Left kidney (tissue), 2 donors: ENCODE results near the gene ST8SIA5. TPM values are rescaled to one million over a fixed set of nuclear protein-coding genes. Genes with fewer than 3 reads are reported as not detected.

ENCODE experiments used
- DNase-seq: peaks from one replicate; pipeline ENCODE4 v3.0.0-alpha.2; 2013
- polyA plus RNA-seq: library from polyadenylated mRNA; unstranded; fragments of 120-200 nt; gene quantifications from one replicate; pipeline ENCODE4 v1.2.1, GENCODE V29; 2013; ENCODE audit not compliant: insufficient read length

ST8SIA5 gene
- polyA plus RNA-seq, 1 donor = 1.0 TPM

DNA sequence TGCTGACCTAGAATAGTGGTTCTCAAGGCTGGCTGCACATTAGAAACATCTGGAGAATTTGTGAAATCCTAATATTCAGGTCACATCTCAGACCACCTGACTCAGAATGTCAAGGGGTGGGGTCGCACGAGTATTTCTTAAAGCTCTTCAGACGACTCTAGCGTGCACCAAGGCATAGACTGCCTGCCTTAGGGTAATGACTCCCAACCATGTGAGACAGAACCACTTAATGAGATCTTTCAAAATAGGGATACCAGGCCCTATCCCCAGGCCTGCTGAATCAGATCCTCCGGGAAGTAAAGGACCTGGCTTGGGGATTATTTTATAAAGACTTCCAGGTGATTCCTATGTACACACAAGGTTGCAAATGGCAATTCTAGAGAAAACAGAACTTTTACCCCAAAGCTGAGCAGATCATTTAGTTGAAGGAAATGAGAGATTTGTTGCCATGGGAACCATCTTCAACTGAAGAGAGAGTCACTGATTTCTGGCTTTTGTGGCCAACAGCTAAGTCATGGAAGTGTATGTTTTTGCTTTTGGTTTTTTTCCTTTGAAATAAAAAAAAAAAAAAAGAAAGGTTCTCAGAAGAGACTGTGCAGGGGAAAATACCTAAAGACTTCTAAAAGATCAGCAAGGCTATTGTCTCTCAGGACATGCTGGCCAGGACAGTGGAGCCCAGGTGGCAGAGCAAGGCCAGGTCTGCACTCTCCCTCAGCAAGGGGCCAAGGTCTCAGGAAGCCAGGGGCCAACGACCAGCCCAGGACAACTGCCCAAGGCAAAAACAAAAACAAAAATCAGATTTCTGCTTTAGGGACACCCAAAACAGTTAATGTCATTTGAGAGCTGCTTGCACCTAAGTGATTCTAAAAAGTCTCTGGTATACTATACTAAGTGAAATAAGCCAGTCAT is 84.5 kb downstream of the ST8SIA5 start:
- DNase-seq = no peak

DNA sequence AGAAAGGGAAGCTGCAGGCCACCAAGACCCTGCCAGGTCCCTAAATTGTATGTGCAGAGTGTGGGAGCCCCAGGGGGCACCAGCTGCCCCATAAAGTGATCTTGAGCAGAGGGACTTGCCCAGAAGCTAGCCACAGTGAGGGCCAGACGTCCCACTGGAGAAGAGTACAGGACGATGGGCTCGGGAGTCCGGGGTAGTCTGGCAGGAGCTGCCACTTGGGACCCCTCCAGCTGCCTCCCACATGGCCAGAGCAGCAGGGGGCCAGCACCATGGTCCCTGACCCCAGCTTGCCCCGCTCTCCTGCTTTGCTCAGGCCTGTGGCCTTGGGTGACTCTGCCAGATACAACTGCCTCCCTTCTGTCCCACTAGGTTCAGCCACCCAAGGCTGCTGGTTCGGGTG is 88.2 kb downstream of the ST8SIA5 start:
- no peak for DNase-seq

DNA sequence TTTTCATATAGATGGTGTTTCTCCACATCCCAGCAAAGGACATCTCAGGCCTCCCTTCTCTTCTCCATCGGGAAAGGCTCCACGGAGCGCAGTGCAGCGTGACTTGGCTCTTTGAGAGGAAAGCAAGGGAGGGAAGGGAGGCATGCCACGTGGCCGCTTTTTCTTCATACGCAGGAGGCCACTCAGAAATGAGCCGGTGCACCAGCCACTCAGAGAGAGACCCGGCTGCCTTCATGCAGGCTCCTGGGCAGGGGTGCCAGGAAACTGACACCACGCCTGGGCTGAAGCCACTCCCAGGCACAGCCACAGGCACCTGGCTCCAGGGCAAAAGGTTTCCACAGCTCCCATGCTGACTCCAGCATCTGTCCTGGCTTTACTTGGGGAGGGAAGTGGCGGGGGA is 88.7 kb downstream of the ST8SIA5 start:
- no peak for DNase-seq

DNA sequence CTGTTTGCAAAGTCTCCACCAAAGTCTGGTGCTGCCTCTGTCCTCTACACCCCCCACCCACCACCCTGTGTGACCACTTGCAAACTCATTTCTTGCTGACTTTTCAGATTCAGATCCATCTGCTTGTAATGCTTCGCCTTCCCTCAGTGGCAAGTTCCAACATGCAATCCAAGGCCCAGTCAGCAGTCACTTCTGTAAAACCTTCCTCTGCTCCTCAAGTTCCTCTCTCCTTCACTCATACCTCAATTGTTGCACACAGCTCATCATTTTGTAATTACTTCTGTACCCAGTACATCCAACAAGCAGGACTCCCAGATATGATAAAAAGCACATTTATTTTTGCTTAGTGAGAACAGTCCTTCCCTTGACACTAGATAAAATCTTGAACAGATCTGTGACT is 93.3 kb downstream of the ST8SIA5 start:
- no peak for DNase-seq

DNA sequence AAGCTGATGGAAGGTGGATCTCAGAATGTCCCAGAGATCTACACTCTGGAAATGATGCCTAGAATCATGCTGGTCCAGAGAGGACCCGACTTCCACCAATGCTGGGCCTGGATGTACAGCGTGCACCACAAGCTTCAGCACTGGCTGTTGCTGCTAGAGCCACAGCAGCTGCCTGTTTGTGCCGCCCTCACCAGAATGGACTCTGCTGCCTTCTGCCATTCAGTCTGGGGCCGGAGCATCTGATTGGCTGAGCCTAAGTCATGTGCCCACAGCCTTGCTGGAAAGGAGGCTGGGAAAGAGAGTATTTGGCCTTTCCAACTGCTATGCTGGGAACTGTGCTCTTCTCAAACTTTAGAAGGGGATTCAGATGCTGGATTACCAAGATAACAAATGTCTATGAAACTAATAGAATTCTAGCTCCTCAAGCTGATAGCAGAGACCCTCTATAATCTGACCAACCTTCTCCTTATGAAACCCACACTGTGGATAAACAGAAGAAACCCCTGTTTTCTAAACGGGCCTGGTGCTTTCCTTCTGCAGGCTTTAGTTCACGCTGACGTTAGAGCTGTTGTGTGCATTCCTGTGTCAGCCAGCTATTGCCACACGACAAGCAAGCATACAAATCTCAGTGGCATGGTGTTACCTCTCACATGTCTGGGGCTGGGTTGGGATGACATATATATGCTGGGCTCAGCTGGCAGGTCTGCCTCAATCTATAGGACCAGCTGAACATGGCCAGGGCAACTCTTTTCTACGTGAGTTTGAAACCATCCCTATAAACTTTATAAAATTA is 95.7 kb downstream of the ST8SIA5 start:
- no peak for DNase-seq

DNA sequence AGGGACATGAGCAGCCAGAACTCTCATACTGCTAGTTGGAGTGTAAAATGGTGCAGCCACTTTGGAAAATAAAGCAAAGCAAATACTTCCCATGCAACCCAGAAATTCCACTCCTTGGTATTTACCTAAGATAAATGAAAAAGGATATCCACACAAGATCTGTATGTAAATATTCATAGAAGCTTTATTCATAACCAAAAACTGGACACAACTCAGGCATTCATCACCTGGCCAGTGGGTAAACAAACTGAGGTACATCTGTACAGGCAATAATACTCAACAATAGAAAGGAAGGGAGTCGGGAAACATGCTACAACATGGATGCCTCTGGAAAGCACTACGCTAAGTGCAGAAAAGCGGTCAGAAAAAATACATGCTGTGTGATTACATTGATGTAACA is 97.4 kb downstream of the ST8SIA5 start:
- no peak for DNase-seq

DNA sequence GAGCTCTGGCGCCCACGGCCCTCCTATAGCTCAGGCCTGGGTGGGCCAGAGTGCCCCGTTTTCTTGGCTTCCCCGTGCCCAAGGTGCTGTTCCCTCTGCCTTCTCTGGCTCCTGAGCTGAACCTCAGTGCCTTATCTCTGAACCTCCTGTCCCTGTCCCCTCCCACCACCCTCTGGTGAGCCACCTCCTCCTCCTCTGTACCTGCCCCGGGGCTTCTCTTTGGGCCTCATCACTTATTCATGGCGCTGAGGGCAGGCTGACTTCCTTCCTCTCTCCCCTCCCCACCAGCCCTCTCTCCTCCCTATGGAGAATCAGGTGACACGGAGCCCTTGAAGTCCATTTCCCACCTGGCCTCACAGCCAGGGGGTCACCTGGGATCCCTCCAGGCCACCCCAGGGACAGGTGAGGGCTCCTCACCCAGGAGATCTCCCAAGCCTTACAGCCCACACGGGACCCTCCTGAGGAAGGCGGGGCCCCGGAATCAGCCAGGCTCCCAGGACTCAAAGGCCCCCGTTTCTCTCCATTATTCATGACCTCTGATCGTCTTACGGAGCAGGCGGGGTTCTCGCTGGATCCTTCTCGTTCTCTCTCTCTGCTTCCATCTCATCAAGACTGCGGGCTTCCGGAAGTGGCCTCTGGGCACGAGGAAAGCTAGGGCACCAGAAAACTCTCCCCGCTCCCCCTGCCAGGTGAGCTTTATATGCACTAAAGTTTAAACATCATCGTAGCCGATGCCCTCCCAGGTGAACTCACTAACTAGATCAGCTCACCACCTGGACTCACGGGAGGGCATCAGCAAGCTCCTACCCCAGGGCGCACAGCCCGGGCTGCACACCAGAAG is 99.5 kb downstream of the ST8SIA5 start, which contains the start of gene LOXHD1:
Gene LOXHD1 (minus strand): TSS at position 106 of the 841 bp plus-strand sequence. CDS start 187 bp downstream, outside the sequence.
- no peak for DNase-seq

DNA sequence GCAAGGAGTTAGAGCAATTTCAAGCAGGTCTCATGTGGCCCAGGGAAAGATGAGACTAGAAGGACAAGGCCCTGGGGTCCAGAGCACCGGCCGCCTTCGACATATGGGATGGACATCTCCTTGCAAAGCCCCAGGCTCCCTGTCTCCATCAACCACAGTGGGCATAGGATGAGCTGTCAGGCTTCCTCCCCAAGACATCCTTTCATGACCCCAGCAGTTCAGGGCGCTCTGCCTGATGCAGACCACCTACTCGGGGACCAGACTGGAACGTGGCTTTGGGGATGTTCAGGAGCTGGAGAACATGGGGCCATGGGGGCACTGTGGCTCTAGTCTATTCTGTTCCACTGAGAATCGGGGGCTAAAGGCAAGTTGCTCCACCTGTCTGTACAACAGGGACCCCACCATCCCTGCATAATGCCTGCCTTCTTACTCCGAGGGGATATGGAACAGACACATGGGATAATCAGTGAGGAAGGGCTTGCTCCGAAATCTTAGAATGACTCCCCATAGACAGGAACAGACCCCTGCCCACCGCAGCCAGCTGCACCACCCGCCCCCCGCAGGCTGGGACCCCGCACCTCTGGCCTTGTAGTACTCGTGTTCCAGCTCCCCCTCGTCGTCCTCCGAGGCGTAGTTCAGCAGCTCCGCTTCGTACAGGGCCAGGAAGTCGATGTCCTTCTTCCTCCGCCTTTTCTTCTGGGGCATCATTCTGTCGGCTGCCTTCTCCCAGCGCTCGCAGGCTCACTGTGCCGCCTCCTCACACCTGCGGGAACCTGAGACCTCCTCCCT is 100.3 kb downstream of the ST8SIA5 start:
- no peak for DNase-seq

DNA sequence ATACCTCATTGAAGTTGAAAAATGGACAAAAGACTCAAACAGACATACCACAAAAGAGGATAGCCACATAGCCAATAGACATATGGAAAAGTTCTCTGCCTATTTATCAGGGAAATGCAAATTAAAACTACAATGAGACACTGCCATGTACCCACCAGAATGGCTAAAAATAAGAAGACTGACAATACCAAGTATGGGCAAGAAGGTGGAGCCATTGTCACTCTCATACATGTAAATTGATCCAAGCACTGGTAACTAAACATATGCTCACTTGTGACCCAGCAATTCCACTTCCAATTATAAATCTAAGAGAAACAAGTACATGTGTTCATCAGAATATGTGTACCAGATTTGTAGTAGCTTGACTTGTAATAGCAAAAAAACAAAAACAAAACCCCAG is 104.5 kb downstream of the ST8SIA5 start:
- no peak for DNase-seq

DNA sequence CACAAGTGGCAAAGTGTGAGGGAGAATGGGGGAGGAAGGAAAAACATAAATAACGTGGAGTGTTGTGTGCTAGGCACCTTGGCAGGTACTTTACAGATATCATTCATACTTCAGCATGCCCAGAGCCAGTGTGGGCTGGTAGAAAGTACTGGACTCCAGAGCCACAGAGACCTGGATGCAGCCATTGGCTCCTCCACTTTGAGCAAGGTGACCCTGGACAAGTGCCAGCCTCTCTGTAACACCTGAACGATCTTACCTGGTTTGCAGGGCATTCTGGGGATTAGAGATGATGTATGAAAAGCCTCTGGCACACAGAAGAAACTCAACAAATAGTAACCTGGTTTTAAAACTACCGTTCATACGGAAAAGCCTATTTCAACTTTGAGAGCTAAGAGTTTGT is 106.2 kb downstream of the ST8SIA5 start:
- no peak for DNase-seq

DNA sequence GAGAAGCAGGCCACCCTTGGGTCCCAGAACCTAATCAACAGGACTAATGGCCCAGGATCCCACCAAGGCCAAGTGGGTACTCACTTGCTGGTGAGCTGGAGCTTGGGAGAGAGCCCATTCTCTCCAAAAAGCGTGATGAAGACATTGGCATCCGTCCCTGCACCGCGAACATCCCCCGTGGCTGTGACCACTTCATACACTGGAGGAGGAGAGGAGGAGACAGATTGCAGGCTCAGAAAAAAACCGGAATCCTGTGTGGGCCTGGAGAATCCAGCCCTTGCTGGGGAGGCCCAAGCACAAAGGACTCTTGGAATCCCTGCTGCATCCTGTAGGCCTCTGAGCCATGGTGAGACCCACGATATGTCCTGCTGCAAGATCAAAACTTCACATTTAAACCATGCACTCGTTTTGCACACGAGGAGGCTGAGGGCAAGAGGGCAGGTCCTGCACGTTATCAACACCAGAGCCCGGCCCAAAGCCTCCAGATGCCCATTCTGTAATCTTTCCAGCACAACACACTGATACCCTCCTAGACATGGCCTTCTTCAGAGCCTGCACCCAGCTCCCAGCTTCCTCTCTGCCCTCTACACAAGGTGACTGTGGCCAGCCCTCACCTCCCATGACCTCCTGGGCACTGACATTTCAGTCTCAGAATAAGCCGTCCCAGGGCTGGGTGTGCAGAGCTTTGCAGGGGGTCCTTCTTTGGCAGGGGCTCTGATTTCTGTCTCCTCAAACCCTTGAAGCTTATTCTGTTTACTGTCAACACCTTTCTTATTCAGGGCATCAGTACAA is 107.6 kb downstream of the ST8SIA5 start:
- no peak for DNase-seq

DNA sequence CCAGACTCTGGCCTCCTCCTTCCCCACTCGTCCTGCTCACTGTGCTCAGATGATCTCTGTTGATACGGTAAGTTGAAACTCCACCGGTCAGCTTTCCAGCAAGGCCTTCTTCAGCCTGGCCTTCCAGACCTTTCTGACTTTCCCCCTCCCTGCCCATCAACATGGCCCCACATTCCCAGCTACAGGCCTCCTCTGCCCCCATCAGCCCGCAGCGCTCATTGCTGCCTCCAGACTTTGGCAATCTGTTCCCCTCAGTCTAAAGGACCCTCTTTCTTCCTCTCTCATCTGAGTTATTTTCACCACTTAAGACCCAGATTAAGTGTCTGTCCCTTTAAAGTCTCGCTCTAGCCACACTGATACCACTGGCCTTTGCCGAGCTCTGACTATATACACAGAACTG is 110.4 kb downstream of the ST8SIA5 start:
- DNase-seq = no peak

DNA sequence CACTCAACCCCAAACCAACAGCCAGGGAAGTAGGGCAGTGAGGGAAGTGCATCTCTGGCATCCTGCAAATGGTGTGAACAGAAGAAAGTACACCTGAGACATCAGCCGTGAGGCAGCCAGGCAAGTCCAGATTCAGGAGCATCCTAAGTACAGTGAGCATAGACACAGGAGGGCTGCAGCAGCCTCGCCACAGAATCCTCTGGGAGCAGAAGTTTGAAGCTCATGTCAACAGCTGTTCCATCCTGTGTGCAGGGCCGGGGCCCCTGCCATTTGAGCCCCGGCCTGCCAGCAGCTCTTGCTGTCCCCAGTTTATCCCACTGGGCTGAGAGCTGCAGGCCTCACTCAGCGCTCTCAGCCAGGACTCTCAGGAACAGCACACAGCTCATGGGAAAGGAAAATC is 114.3 kb downstream of the ST8SIA5 start:
- no peak for DNase-seq

DNA sequence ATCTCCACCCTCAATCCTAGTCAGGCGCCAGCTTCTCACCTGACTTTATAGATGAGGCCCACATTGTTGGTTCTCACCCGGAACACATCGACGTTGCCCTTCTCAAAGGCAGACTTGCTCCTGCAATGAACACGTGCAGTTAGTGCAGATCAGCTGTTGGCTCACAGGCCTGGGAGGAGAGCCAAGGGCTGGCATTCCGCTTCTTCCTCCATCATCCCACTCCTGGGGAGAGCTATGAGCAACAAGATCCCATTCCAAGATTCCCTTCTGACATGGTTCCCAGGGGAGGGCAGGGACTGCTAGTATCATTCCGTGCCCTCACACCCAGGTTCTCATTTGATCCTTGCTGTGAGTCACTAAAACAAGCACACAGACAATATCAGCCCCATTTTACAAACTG is 114.9 kb downstream of the ST8SIA5 start:
- DNase-seq = no peak

DNA sequence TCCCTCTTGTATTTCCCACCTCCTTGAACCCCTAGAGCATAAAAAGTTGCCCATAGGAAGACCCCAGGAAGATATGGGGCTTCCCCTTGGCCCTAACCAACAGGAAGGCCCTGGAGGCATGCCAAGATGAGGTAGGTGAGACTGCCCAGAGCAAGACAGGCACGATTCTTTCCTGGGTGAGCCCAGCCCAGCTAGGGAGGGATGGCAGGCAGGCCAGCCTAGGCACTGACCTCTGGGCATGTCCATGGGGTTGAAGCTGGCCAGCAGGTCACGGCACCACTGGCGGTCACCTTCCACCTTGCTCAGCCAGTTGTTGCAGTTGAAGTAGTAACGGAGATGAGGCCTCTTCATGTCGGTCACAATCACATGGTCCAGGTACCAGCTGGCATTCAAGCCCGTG is 117.5 kb downstream of the ST8SIA5 start:
- DNase-seq = no peak

DNA sequence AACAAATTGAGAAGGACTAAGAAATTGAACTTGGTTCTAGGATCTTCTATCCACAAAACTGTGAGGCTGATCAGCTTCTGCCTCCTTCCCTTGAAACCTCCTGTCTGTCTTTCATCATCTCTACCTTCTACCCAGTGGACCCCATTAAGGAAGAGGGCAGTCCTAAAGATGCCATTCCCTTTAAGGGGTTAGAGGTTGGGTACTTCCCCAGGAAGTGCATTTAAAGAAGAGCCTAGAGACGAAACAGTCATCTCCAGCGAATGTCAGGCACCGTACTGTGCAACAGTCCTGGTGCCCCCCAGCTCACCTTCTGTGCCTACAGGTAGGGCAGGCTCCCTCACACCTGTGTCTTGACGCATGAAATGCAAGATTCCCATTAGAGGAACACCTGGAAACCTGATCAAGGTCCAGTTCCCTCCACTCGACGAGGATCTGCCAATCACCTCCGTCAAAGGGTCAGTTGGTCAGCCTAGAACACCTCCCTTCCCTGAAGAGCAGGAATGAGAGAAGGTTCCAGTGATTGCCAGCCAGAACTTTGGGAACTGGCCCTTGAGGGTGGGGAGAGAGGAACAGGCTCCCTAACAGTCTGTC is 120.7 kb downstream of the ST8SIA5 start:
- no peak for DNase-seq

DNA sequence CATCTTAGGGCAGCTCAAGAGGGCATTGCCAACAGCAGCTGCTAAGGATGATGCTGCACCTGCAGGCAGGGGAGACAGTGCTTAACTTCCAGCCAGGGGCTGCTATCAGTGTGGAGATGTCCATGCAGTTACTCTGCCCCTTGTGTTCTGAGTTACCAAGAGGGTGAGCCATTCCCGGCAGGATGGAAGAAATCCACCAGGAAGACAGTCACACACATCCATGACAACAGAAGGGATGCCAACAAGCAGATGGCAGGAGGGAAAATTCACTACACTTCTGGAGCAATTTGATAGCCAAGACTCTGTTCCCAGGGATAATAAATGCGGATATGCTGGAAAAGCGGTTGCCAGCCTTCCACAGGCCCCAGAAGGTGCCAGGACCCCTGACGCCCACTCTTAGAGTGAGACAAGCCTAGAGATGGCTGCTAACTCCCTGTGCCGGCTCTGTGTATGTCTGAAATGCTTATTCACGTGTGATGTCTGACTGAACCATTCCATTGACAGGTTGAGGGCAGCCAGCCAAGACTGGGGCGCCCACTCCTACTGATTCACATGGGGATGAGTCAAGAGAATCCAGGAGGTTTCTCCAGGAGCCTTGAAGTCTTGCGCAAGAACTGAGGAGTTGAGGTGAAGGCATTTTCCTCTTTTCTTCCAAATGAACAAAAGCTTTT is 124.3 kb downstream of the ST8SIA5 start:
- no peak for DNase-seq

DNA sequence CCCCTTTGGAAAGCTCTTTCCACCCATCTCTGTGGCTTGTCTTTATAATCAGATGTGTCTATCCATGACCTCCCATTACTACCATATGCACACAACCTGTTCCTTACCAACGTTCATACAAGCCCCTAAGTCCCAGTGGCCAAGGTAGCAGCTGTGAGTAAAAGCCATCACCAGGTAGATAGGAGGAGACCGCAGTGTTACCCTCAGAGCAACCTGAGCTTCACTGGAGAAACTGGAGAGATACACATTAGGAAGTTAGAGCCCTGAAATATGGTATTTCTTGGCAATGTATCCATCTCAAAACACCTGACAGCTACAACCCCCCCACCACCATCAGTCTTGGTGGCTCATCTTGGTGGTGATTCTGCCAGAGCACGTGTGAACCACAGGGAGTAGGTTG is 125.9 kb downstream of the ST8SIA5 start:
- no peak for DNase-seq

DNA sequence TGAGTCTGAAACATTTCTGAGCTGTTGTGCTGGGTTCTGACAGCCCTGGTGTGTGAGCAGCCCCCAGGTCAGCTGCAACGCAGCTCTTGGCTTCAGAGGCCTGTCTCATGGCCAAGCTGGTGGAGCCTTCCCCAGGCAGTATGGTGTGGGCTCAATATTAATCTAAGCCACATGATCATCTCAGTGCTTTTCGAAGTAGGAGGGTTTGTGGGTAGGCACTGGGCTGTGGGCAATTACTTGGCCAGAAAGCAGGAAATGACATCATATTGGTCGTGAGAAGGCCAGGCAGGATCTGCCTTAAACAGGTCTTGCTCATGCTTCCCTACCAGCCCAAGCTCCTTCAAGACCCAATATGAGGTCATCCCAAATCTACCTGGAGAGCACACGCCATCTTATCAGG is 126.7 kb downstream of the ST8SIA5 start:
- no peak for DNase-seq

DNA sequence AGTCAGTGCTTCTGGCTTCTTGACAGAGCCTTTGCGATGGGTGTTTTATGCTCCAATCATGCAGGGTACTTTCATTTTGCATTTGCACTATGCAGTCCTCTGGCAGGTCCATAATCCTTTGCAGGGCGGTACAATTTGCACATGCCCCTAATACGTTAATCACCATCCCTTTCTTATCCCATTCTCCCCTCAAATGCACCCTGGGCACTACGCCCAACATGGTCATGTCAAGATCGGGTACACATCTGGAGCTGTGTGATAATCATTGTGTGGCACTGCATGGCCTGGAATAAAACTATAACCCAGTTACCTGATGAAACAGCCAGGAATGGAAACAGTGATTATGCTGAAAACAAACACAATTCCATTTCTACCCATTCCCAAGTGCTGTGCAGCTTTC is 127.5 kb downstream of the ST8SIA5 start:
- no peak for DNase-seq
